ENCODE measurements around the gene HORMAD1. TPM values are rescaled to one million over a fixed set of nuclear protein-coding genes. Genes with fewer than 3 reads are reported as not detected.
A peak's percentile ranks its signal among the peaks of the same experiment; 100 is the strongest.

The HORMAD1 gene
- total RNA-seq, 1 experiment from 2014 or later, result not detected

DNA sequence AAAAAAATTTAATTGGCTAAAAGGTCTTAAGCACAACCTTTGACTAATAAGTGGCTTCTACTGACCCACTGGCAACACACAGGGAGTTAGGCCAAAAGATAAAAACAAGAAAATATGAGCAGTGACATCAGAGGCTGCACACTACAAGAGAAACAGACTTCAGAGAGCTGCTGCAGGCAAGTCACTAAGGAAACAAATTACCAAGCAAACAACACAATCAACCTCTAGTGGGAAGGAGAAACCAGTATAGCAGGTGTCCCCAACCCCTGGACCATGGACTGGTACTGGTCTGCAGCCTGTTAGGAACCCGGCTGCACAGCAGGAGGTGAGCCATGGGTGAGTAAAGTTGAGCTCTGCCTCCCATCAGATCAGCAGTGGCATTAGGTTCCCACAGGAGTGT, 70.5 kb downstream of the HORMAD1 start:
- peaks cover 85% of the 10 kb centered on the region for H3K36me3 Mint-ChIP-seq (ENCODE audit: insufficient read depth, unreplicated experiment)
- intact Hi-C loops (cut with micrococcal nuclease), result no loop called here
- no peak overlapping the region for H3K4me3 Mint-ChIP-seq (ENCODE audit: unreplicated experiment)
- no peak overlapping the region for H3K27ac Mint-ChIP-seq (ENCODE audit: low read depth, unreplicated experiment)
- TF ChIP-seq, protein P1, sequence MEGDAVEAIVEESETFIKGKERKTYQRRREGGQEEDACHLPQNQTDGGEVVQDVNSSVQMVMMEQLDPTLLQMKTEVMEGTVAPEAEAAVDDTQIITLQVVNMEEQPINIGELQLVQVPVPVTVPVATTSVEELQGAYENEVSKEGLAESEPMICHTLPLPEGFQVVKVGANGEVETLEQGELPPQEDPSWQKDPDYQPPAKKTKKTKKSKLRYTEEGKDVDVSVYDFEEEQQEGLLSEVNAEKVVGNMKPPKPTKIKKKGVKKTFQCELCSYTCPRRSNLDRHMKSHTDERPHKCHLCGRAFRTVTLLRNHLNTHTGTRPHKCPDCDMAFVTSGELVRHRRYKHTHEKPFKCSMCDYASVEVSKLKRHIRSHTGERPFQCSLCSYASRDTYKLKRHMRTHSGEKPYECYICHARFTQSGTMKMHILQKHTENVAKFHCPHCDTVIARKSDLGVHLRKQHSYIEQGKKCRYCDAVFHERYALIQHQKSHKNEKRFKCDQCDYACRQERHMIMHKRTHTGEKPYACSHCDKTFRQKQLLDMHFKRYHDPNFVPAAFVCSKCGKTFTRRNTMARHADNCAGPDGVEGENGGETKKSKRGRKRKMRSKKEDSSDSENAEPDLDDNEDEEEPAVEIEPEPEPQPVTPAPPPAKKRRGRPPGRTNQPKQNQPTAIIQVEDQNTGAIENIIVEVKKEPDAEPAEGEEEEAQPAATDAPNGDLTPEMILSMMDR (IDR thresholded peaks at IDR 0.05; ENCODE audit: unreplicated experiment), result no peak
- no peaks in the 10 kb centered on the region for H3K4me1 Mint-ChIP-seq (ENCODE audit: insufficient read depth, unreplicated experiment)
- ChIA-PET POLR2A (interaction anchor here (3.6 kb wide), 1 partner anchor 21 kb away, joined by 14 read pairs; the partner anchor contains the start of gene ENSA), CTCF (interaction anchor here (0.8 to 1.6 kb wide), 2 partner anchors 8 to 26 kb away, joined by 3 to 4 read pairs; no protein-coding TSS in a partner anchor)
- no peak for DNase-seq (ENCODE audit: unreplicated experiment)
- BruUV-seq (replicated peaks), result no TSS peak
- no peaks in the 10 kb centered on the region for H3K9me3 Mint-ChIP-seq (ENCODE audit: unreplicated experiment)
- H3K27me3 Mint-ChIP-seq (ENCODE audit: insufficient read depth, unreplicated experiment), result no peaks in the 10 kb centered on the region

GRCh38 chr1:150649441-150650075, 71.1 kb downstream of the HORMAD1 start:
- ChIA-PET POLR2A (interaction anchor here (0.6 to 3.6 kb wide), 2 partner anchors 20 to 231 kb away, joined by 3 to 14 read pairs; partner anchors contain the start of gene ENSA), CTCF (interaction anchor here (0.5 to 1.6 kb wide), 6 partner anchors 9 to 92 kb away, joined by 3 to 5 read pairs (median 3); no protein-coding TSS in a partner anchor)
- H3K27me3 Mint-ChIP-seq (ENCODE audit: insufficient read depth, unreplicated experiment), result no peaks in the 10 kb centered on the region
- TF ChIP-seq, protein P1 (IDR thresholded peaks at IDR 0.05; ENCODE audit: unreplicated experiment), result no peak
- peaks cover 90% of the 10 kb centered on the region for H3K36me3 Mint-ChIP-seq (ENCODE audit: insufficient read depth, unreplicated experiment)
- H3K4me3 Mint-ChIP-seq (ENCODE audit: unreplicated experiment), result no peak overlapping the region
- peak overlapping the region; percentile 12 for H3K27ac Mint-ChIP-seq (ENCODE audit: low read depth, unreplicated experiment)
- no peaks in the 10 kb centered on the region for H3K9me3 Mint-ChIP-seq (ENCODE audit: unreplicated experiment)
- no peaks in the 10 kb centered on the region for H3K4me1 Mint-ChIP-seq (ENCODE audit: insufficient read depth, unreplicated experiment)
- BruUV-seq (replicated peaks), result no TSS peak
- DNase-seq (ENCODE audit: unreplicated experiment), result no peak
- intact Hi-C loops (cut with micrococcal nuclease), result no loop called here

Other genes with a start within 250 kb of the HORMAD1 start
- gene TARS2, start 233.5 kb downstream of the HORMAD1 start, total RNA-seq (2022), result 43.1 and 65.3 TPM in 2 replicates
- 1.7 and 3.2 TPM in 2 replicates for gene ECM1, start 212.8 kb downstream of the HORMAD1 start, total RNA-seq (2022)
- not detected in 2 replicates for gene FALEC, start 205.1 kb downstream of the HORMAD1 start, total RNA-seq (2022)
- gene ADAMTSL4, start 171.5 kb downstream of the HORMAD1 start, total RNA-seq (2022), result 9.6 and 13.3 TPM in 2 replicates
- 497 and 624 TPM in 2 replicates for gene MCL1, start 141.3 kb downstream of the HORMAD1 start, total RNA-seq (2022)
- gene ENSA, start 91.3 kb downstream of the HORMAD1 start, total RNA-seq (2022), result 261 and 294 TPM in 2 replicates
- 68.5 and 76.9 TPM in 2 replicates for gene GOLPH3L, start 23.7 kb downstream of the HORMAD1 start, total RNA-seq (2022)
- gene CTSS, start 44.9 kb upstream of the HORMAD1 start, total RNA-seq (2022), result 0.75 and 0.86 TPM in 2 replicates
- gene CTSK, start 87.4 kb upstream of the HORMAD1 start, total RNA-seq (2022), result 6.2 and 6.4 TPM in 2 replicates
- gene ARNT, start 155.7 kb upstream of the HORMAD1 start, total RNA-seq (2022), result 40.3 and 42.9 TPM in 2 replicates
- gene CTXND2, start 166.2 kb upstream of the HORMAD1 start, total RNA-seq (2022), result not detected in 2 replicates
- gene SETDB1, start 205.5 kb upstream of the HORMAD1 start, total RNA-seq (2022), result 67.4 and 69.4 TPM in 2 replicates